VCaP (cell line): ENCODE measurements around the gene CXorf65.

Experiments
- H3K27ac ChIP-seq: fragments of 450-650 bp; 2 replicates; pipeline ENCODE4 v1.5.1; 2017
- TF ChIP-seq, protein P1 (sequence below): fragments of 450-650 bp; conservative IDR thresholded peaks from 2 replicates; pipeline ENCODE4 v1.5.1; 2017; ENCODE audit warnings: mild to moderate bottlenecking, moderate library complexity

Gene CXorf65

DNA sequence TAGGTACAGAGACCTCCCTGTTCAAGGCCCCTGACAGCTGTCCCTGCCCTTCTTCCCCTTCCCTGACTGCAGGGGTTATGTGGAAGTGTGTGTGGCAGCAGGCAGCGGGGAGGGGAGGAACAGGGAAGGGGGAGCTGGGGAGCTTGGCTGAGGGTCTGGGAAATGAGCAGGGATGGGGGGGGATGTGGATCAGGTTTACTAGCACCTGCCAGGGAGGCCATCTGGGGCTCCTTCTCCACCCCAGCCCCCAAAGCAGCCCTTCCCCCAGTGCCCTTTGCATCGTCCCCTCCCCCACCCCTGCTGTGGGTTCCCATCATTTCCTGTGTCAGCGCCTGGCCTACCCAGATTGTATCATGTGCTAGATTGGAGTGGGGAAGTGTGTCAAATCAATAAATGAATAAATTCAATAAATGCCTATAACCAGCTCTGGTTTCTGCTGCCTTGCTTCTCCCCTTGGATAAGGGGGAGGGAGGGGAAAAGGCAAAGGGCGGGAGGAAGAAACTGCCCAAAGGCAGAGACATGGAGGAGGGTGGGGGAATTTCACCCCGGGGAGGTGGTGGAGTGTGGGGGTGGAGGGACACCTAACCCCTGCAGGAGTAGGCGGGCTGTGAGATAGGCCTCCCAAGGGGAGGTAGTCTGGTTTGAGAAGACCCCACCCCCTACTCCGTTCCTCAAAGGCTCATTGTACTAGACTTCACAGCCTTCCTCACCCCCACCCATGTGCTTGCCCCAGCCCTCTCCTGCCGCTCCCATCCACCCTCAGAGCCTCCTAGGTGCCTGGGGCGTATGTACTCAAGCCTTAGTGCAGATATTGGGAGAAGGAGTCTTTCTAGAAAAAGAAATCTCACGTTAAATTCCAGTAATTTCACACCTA, 3.2 kb downstream of the CXorf65 start:
- TF ChIP-seq, protein P1, sequence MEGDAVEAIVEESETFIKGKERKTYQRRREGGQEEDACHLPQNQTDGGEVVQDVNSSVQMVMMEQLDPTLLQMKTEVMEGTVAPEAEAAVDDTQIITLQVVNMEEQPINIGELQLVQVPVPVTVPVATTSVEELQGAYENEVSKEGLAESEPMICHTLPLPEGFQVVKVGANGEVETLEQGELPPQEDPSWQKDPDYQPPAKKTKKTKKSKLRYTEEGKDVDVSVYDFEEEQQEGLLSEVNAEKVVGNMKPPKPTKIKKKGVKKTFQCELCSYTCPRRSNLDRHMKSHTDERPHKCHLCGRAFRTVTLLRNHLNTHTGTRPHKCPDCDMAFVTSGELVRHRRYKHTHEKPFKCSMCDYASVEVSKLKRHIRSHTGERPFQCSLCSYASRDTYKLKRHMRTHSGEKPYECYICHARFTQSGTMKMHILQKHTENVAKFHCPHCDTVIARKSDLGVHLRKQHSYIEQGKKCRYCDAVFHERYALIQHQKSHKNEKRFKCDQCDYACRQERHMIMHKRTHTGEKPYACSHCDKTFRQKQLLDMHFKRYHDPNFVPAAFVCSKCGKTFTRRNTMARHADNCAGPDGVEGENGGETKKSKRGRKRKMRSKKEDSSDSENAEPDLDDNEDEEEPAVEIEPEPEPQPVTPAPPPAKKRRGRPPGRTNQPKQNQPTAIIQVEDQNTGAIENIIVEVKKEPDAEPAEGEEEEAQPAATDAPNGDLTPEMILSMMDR = no peak
- H3K27ac ChIP-seq = no peak overlapping the region

DNA sequence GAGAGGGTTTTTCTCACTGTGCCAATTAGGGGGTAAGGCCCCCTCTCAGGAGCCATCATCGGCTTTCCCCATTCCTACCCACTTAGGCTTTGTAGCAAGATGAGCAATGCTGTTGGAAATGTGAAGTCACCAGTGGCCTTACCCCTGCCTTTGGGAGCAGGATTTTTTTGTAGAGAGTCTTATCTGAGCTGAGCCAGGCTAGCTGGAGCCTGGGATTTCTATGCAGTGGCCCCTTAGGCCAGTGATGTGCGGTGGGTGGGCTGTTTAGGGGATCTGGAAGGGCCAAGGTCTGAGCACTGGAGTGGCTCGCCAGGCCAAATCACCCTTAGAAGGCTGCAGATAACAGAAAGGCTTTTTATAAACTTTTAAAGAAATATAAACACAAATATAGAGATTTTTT, 4.2 kb downstream of the CXorf65 start:
- TF ChIP-seq, protein P1 = no peak
- H3K27ac ChIP-seq = no peak overlapping the region

DNA sequence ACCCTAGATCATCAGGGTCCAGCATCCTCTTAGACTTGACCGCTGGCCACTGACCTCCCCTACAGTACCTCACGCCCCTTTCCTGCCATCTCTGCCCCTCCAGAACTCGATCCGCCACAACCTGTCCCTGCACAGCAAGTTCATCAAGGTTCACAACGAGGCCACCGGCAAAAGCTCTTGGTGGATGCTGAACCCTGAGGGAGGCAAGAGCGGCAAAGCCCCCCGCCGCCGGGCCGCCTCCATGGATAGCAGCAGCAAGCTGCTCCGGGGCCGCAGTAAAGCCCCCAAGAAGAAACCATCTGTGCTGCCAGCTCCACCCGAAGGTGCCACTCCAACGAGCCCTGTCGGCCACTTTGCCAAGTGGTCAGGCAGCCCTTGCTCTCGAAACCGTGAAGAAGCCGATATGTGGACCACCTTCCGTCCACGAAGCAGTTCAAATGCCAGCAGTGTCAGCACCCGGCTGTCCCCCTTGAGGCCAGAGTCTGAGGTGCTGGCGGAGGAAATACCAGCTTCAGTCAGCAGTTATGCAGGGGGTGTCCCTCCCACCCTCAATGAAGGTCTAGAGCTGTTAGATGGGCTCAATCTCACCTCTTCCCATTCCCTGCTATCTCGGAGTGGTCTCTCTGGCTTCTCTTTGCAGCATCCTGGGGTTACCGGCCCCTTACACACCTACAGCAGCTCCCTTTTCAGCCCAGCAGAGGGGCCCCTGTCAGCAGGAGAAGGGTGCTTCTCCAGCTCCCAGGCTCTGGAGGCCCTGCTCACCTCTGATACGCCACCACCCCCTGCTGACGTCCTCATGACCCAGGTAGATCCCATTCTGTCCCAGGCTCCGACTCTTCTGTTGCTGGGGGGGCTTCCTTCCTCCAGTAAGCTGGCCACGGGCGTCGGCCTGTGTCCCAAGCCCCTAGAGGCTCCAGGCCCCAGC, 5.7 kb downstream of the CXorf65 start:
- no peak overlapping the region for H3K27ac ChIP-seq
- TF ChIP-seq, protein P1 = no peak

DNA sequence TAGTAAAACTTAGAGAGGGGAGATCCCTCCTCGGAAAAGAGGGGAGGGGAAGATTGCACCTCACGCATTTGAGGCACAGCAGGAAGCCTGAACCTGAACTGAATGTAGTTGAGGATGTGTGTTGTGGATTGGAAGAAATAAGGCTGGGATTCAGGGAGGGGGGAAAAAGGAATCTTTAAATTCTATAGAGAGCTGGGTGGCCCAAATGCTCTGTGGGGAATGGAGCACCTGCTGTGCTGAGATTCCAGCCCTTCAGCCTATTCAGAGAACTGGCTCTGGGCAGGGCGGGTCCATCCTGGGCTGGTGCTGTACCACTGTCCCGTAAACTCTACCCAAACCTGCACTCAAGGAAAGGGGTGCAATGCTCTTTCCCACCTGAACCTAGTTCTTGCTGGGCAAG, 6.8 kb downstream of the CXorf65 start:
- TF ChIP-seq, protein P1 = no peak
- H3K27ac ChIP-seq = no peak overlapping the region

DNA sequence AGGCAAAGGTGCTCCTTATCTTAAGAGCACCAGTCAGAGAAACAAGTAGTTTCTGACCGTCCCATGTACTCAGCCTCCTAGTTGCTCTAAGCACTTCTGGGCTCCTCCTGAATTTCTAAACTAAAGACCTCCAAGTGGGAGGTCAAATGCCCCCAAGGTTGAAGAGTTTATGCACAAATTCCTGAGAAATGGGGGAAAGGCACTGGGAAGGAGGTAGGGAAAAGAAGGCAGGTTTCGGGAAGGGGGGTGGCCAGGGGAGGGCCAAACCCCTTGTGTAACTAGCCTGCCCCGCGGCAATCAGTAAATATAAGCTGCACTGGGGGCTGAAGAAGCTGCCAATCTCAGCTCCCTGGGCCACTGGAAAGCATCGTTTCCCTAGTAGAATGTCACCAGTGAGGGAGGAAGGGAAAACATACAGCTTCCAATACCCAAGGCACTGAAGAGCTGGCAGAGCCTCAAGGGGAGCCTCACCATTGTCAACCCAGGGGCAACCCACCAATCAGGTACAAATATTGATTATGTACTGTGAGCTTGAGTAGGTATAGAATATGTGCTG, 7.5 kb downstream of the CXorf65 start:
- TF ChIP-seq, protein P1 = no peak
- no peak overlapping the region for H3K27ac ChIP-seq

DNA sequence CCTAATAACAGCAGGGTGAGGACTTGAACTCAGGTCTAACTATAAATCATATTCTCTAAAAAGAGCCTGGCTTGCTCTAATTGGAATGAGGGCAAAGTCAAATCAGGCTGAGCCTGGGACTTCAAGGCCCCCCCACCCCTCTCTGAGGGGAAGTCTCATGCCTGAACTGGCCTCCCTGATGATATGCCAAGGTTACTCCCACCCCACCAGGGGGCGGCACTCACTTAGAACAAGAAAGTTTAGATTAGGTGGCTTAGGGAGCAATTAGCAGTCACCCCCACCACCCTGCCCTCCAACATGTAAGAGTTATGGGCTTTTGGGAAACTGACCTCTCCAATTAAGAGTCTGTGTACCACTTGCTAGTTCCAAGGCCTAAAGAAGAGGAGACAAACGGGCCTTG, 8.2 kb downstream of the CXorf65 start:
- TF ChIP-seq, protein P1 = peak; percentile 53
- no peak overlapping the region for H3K27ac ChIP-seq

DNA sequence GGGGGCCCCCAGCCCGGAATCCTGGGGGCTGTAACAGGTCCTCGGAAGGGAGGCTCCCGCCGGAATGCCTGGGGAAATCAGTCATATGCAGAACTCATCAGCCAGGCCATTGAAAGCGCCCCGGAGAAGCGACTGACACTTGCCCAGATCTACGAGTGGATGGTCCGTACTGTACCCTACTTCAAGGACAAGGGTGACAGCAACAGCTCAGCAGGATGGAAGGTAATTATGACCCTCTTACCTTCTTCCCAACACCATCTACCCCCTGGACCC, 9.8 kb downstream of the CXorf65 start:
- TF ChIP-seq, protein P1 = no peak
- peak overlapping the region; percentile 51; the same call in 1 of the 2 replicates for H3K27ac ChIP-seq
